Activated naive CD8-positive, alpha-beta T cell treated with anti-CD3 and anti-CD28 coated beads, Interleukin-2, amount 50 U/mL, for 16 hours (primary cell): Measurements from ENCODE around the gene WDTC1.

ENCODE experiments used
- DNase-seq: peaks from one replicate; pipeline ENCODE4 v3.0.0-alpha.2; 2020; ENCODE audit warnings: low read depth, low spot score

Gene WDTC1

DNA sequence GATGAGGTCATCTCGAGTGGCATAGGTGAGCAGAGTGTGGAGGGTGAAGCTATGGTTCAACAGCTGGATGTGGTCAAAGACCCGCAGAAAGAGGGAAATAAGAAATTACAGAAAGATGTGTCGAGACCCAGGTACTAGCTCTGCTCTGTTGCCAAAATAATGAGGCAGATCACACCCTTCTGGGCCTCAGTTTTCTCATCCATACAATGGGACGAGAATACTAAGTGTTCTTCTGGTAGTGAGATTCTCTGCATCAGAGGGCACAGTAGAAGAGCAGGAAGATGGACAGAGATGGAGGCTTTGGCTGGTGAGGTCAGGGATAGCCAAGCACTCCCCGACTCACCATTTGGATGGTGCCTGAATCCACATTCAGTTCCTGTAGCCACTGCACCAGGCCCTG is 121.3 kb downstream of the WDTC1 start:
- no peak for DNase-seq

DNA sequence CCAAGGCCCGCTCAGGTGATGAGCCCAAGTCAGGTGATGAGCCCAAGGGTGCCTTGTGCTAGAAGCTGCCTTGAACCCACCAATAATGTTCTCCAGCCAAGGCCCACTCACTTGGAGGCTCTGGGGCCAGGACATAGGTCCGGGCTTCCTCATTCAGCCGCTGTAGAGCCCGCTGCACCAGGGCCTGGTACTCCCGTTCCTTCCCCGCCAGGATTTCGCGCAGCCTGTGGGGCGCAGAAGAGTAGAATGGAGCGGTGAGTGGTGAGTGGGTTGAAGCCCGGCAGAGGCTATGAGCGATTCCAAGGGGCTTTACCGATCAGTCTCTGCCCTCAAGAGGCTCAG is 121.8 kb downstream of the WDTC1 start:
- DNase-seq: no peak

DNA sequence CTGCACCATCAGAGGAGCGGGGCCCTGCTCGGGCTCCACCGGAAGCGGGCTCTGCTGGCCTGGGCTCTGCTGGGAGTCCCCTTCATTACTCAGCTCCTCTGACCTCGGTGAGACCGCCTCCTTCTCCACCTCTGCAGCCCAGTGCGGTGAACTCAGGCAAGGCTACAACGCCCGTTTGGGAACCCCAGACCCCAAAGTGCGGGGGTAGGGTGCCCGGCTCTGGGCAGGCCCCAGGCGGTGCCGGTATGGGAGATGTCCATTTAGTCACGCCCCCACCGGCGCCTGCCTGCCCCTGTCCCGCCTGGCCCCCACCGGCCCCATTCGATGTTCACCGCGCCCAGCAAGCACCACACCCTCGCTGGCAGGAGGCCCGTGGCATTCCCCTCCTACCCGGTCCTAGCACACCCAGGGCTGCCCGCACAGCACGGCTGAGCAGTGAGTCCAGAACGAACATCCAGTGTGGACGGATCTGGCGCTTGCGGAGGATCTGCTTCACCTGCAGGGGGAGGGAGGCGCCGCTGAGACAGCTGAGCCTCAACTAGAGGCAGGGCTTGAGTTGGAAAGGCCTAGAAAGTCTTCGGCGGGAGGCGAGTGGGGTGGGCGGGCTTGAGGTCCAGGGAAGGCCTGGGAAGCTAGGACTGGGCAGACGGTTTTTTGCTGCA is 122.3 kb downstream of the WDTC1 start:
- no peak for DNase-seq

DNA sequence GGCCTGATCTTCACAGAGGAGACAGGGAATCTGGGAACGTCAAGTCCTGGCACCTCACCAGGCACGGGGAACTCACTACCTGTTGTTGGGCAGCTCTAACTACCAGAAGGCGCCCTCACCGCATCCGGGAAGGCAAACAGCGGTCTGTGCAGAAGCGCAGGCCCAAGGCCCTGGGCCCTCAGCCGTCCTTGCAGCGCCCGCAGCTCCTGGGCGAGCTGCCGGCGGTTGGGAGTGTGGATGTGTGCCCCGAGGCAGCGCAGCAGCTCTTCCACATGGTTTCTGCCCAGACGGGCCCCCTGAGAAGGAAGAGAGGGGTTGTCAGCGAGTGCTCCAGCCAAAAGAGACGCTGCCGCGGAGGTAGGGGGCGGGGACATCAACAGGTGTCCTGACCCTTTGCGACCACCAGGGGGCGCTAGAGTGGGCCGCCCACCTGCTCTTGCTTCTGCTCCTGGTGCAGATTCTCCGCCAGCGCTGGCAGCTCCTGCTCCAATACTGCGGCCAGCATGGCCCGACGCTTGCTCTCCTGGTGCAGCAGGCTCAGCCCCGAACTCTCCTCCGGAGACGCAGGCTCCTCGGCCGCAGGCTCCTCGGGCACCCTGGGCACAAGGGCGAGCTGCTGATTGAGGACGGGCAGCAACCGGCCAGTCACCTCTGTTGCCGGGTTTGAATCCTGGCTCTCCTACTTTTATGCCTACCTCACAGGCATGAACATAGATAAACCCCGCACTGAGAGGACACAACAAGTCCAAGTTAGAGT is 123.0 kb downstream of the WDTC1 start:
- peak; percentile 46 for DNase-seq
